H1 (cell line): ENCODE measurements around the gene FMNL1. TPM values are rescaled to one million over a fixed set of nuclear protein-coding genes. Genes with fewer than 3 reads are reported as not detected.

Experiments
- CTCF ChIA-PET: fragments of 300-600 bp; sonication (Branson Sonifier 250); formaldehyde crosslinking; loops from one replicate; lab custom pipeline; 2021; ENCODE audit not compliant: partially characterized antibody; lab: Charles Lee
- POLR2A ChIA-PET: fragments of 300-600 bp; sonication (Branson Sonifier 250); formaldehyde crosslinking; loops from one replicate; lab custom pipeline; 2021; ENCODE audit warnings: inconsistent platforms; ENCODE audit not compliant: partially characterized antibody; lab: Charles Lee
- DNase-seq, 2 experiments: peaks; one replicate each; pipeline versions ENCODE4 v3.0.0 to v3.0.0-alpha.2; 2010 to 2022; ENCODE audit warnings: low spot score in 2 of 2, low read depth in 1 of 2, mixed read lengths in 1 of 2
- FAIRE-seq: peaks from 2 replicates; lab custom pipeline; 2011; peaks lifted over from hg19 to GRCh38; lab: Jason Lieb, UNC
- H2AFZ ChIP-seq: 2 replicates; pipeline ENCODE4 v1.8.1; 2012; ENCODE audit warnings: low read length, inconsistent platforms
- H2AK5ac ChIP-seq: 2 replicates; pipeline ENCODE4 v1.6.1; 2013; ENCODE audit warnings: low read depth, low read length
- H2BK120ac ChIP-seq: replicated peaks from 2 replicates; pipeline ENCODE3; 2013; ENCODE audit warnings: low read depth, low read length, inconsistent platforms
- H2BK12ac ChIP-seq: 2 replicates; pipeline ENCODE4 v1.6.1; 2013; ENCODE audit warnings: low read depth, low read length
- H2BK15ac ChIP-seq: 2 replicates; pipeline ENCODE4 v1.6.1; 2013; ENCODE audit warnings: low read length
- H2BK20ac ChIP-seq: 2 replicates; pipeline ENCODE4 v1.6.1; 2013; ENCODE audit warnings: low read length
- H2BK5ac ChIP-seq: 2 replicates; pipeline ENCODE4 v1.6.1; 2013; ENCODE audit warnings: low read depth, low read length
- H3K14ac ChIP-seq: 2 replicates; pipeline ENCODE4 v1.6.1; 2013; ENCODE audit warnings: inconsistent platforms; ENCODE audit not compliant: insufficient read length
- H3K18ac ChIP-seq: 2 replicates; pipeline ENCODE4 v1.6.1; 2013; ENCODE audit warnings: low read length; ENCODE audit errors: extremely low read depth
- H3K23ac ChIP-seq: 2 replicates; pipeline ENCODE4 v1.6.1; 2013; ENCODE audit warnings: inconsistent platforms; ENCODE audit not compliant: insufficient read length
- H3K23me2 ChIP-seq: 2 replicates; pipeline ENCODE4 v1.6.1; 2013; ENCODE audit warnings: low read depth, low read length
- H3K27ac ChIP-seq: 2 replicates; pipeline ENCODE4 v1.6.1; 2011; ENCODE audit warnings: low read depth, low read length, inconsistent platforms
- H3K27me3 ChIP-seq, 4 experiments: replicated peaks in 1 of 4; 1 replicate in 1 of 4; 2 replicates in 3 of 4; pipeline versions ENCODE4 v1.6.1 to v1.8.1; 2011 to 2013; ENCODE audit warnings: low read length in 3 of 4, mild to moderate bottlenecking in 3 of 4, inconsistent platforms in 2 of 4, mixed read lengths in 2 of 4, moderate library complexity in 1 of 4; ENCODE audit not compliant: control insufficient read depth in 3 of 4, insufficient read depth in 3 of 4; ENCODE audit errors: extremely low read depth in 1 of 4
- H3K36me3 ChIP-seq, 4 experiments: 2 replicates each; pipeline versions ENCODE4 v1.6.1 to v1.8.1; 2011 to 2013; ENCODE audit warnings: mild to moderate bottlenecking in 4 of 4, low read length in 3 of 4, moderate library complexity in 2 of 4, control low read depth in 1 of 4, inconsistent platforms in 1 of 4; ENCODE audit not compliant: insufficient read depth in 4 of 4, control insufficient read depth in 2 of 4
- H3K4ac ChIP-seq: replicated peaks from 2 replicates; pipeline ENCODE3; 2013; ENCODE audit warnings: low read length, low read depth, mixed read lengths, inconsistent platforms; ENCODE audit not compliant: insufficient read length
- H3K4me1 ChIP-seq, 4 experiments: replicated peaks in 1 of 4; 1 replicate in 1 of 4; 2 replicates in 3 of 4; pipeline versions ENCODE4 v1.6.1 to v1.8.1; 2011 to 2013; ENCODE audit warnings: low read length in 3 of 4, inconsistent platforms in 2 of 4, mixed read lengths in 1 of 4; ENCODE audit not compliant: insufficient read depth in 4 of 4, control insufficient read depth in 3 of 4
- H3K4me2 ChIP-seq, 2 experiments: 2 replicates each; pipeline versions ENCODE4 v1.6.1 to v1.8.1; 2011 to 2013; ENCODE audit warnings: low read depth in 2 of 2, low read length in 2 of 2, control low read depth in 1 of 2, inconsistent platforms in 1 of 2, mild to moderate bottlenecking in 1 of 2; ENCODE audit not compliant: insufficient read depth in 1 of 2
- H3K4me3 ChIP-seq, 4 experiments: fragments of 200-600, 300-600 bp in 1 of 4; sonication (generic), shearing (Covaris generic), sonication (Bioruptor Twin) in 1 of 4; 2 replicates each; pipeline versions ENCODE4 v1.5.1 to v1.8.1; 2011 to 2016; ENCODE audit warnings: low read length in 4 of 4, low read depth in 3 of 4, control low read depth in 2 of 4, inconsistent platforms in 2 of 4, mild to moderate bottlenecking in 2 of 4, mixed read lengths in 1 of 4, moderate library complexity in 1 of 4; ENCODE audit not compliant: insufficient read depth in 2 of 4; ENCODE audit errors: extremely low read depth in 1 of 4
- H3K56ac ChIP-seq: replicated peaks from 2 replicates; pipeline ENCODE3; 2013; ENCODE audit warnings: low read depth, mild to moderate bottlenecking, mixed read lengths, low read length, inconsistent platforms; ENCODE audit not compliant: insufficient read length
- H3K79me1 ChIP-seq: 2 replicates; pipeline ENCODE4 v1.6.1; 2013; ENCODE audit warnings: low read depth, low read length, control low read depth
- H3K79me2 ChIP-seq, 2 experiments: 2 replicates each; pipeline versions ENCODE4 v1.6.1 to v1.8.1; 2012 to 2013; ENCODE audit warnings: low read length in 2 of 2, mild to moderate bottlenecking in 2 of 2, inconsistent platforms in 1 of 2; ENCODE audit not compliant: insufficient read depth in 2 of 2, control insufficient read depth in 1 of 2
- H3K9ac ChIP-seq, 4 experiments: replicated peaks in 1 of 4; 1 replicate in 1 of 4; 2 replicates in 3 of 4; pipeline versions ENCODE4 v1.6.1 to v1.8.1; 2011 to 2013; ENCODE audit warnings: low read depth in 3 of 4, low read length in 3 of 4, control low read depth in 2 of 4, mild to moderate bottlenecking in 2 of 4, moderate library complexity in 2 of 4, inconsistent platforms in 1 of 4; ENCODE audit errors: extremely low read depth in 1 of 4
- H3K9me3 ChIP-seq, 2 experiments: 2 replicates each; pipeline versions ENCODE4 v1.6.1 to v1.8.1; 2012 to 2013; ENCODE audit warnings: mild to moderate bottlenecking in 2 of 2, moderate library complexity in 2 of 2, control low read depth in 1 of 2, inconsistent platforms in 1 of 2, low read depth in 1 of 2, low read length in 1 of 2, mixed read lengths in 1 of 2; ENCODE audit not compliant: insufficient read depth in 2 of 2
- H4K20me1 ChIP-seq, 2 experiments: replicated peaks in 1 of 2; 2 replicates each; pipeline versions ENCODE3 to v1.8.1; 2011 to 2013; ENCODE audit warnings: inconsistent platforms in 2 of 2, low read length in 2 of 2, mild to moderate bottlenecking in 1 of 2; ENCODE audit not compliant: insufficient read depth in 2 of 2, control insufficient read depth in 1 of 2
- H4K5ac ChIP-seq: 2 replicates; pipeline ENCODE4 v1.6.1; 2013; ENCODE audit warnings: low read length, low read depth, mixed read lengths, inconsistent platforms; ENCODE audit not compliant: insufficient read length
- H4K8ac ChIP-seq: 2 replicates; pipeline ENCODE4 v1.8.0; 2013; ENCODE audit warnings: mild to moderate bottlenecking, moderate library complexity, low read length, inconsistent platforms; ENCODE audit not compliant: insufficient read depth; ENCODE audit errors: extremely low read depth
- H4K91ac ChIP-seq: replicated peaks from 2 replicates; pipeline ENCODE3; 2013; ENCODE audit warnings: low read length, mixed read lengths, inconsistent platforms; ENCODE audit not compliant: insufficient read length
- WGBS, 2 experiments: shearing (Covaris generic) in 1 of 2; methylation state at CpG; one replicate each; pipeline versions ENCODE4 v1.1.6 to v1.1.7; 2013 to 2015; ENCODE audit warnings: low lambda C conversion rate in 2 of 2, mixed read lengths in 2 of 2, inconsistent platforms in 1 of 2, low coverage in 1 of 2, missing lambda C conversion rate in 1 of 2; ENCODE audit not compliant: insufficient replicate concordance in 2 of 2, insufficient coverage in 1 of 2, insufficient read length in 1 of 2; ENCODE audit errors: extremely low coverage in 1 of 2, missing lambda C conversion rate in 1 of 2; 5-methylcytosine and 5-hydroxymethylcytosine counted together
- polyA plus RNA-seq, 7 experiments: library from polyadenylated mRNA; depleted of rRNA in 3 of 7; stranded (reverse) in 5 of 7; unstranded in 2 of 7; fragments of >200 nt in 5 of 7; fragments of 200-250 nt in 2 of 7; gene quantifications; 1 replicate in 5 of 7; 2 replicates in 1 of 7; 4 replicates in 1 of 7; pipeline versions ENCODE4 v1.2.1 to v1.2.3, GENCODE V29; 2011 to 2013; ENCODE audit warnings: missing spikeins in 2 of 7, mixed read lengths in 2 of 7
- total RNA-seq: library from RNA; stranded (reverse); fragmentation: NEBNext Ultra II Directional; extraction: Animal tissue kit (Norgen Biotek cat#: 25700); gene quantifications from 2 replicates; pipeline ENCODE4 v1.2.1, GENCODE V29; 2021

The FMNL1 gene
- total and polyA plus RNA-seq, 2 of the 8 experiments (the other 6 are each of a cell fraction or from before 2014, with no cell fraction given) = 2.5 to 8.6 TPM

- no peak overlapping the region for H2BK5ac ChIP-seq
- no peak overlapping the region for H3K27ac ChIP-seq
- FAIRE-seq (no peak), DNase-seq (no peak)
- H3K79me1 ChIP-seq = no peaks in the 10 kb centered on the region; the same call in 1 of the 2 replicates
- H3K4me3 ChIP-seq = 0 out of 8 replicates have a peak overlapping the region, but pooled peaks of 1 of the 4 experiments have one; percentile 34
- H2AK5ac ChIP-seq = no peak overlapping the region
- peaks cover 0 to 5% (median 2%) of the 10 kb centered on the region in 4 experiments; a peak in 3 of 7 replicates for H3K27me3 ChIP-seq
- H3K18ac ChIP-seq = 0 out of 2 replicates have a peak overlapping the region, but pooled peaks have one; percentile 53
- 0 out of 2 replicates have a peak overlapping the region, but pooled peaks have one; percentile 93 for H2BK20ac ChIP-seq
- H2BK120ac ChIP-seq = no peak overlapping the region
- H3K23ac ChIP-seq = no peak overlapping the region
- peak overlapping the region; percentile 68; the same call in 1 of the 2 replicates for H2BK12ac ChIP-seq
- H4K8ac ChIP-seq = peak overlapping the region; percentile 23; the same call in 1 of the 2 replicates
- no peaks in the 10 kb centered on the region for H3K36me3 ChIP-seq
- no peak overlapping the region for H3K14ac ChIP-seq
- no peak overlapping the region for H3K4ac ChIP-seq
- no peak overlapping the region for H2AFZ ChIP-seq
- H2BK15ac ChIP-seq = no peak overlapping the region
- H3K23me2 ChIP-seq = peaks cover 4% of the 10 kb centered on the region
- H3K4me2 ChIP-seq = no peak overlapping the region; a peak in 1 of 4 replicates
- 80% methylated on average over 16 of the region's 16 CpGs; no CpG with 5 or more reads in 1 of the 2 experiments for WGBS, 2 experiments
- H3K56ac ChIP-seq = no peak overlapping the region
- H4K5ac ChIP-seq = no peak overlapping the region
- POLR2A ChIA-PET = interaction anchor here (0.8 to 6.2 kb wide), 8 partner anchors 8 to 108 kb away, joined by 3 to 43 read pairs (median 6); partner anchors contain the start of genes FMNL1, HEXIM1 and HEXIM2
- no peak overlapping the region for H3K9ac ChIP-seq
- no peaks in the 10 kb centered on the region for H4K20me1 ChIP-seq
- peaks cover 0 to 17% (median 5%) of the 10 kb centered on the region in 4 experiments; a peak in 6 of 7 replicates for H3K4me1 ChIP-seq
- H3K79me2 ChIP-seq = no peaks in the 10 kb centered on the region
- peak overlapping the region; percentile 35 for H4K91ac ChIP-seq
- no peaks in the 10 kb centered on the region for H3K9me3 ChIP-seq
- CTCF ChIA-PET = interaction anchor here (1.3 to 21.3 kb wide), 9 partner anchors 9 to 132 kb away, joined by 3 to 362 read pairs (median 14); partner anchors contain the start of gene FMNL1
Observed at GRCh38 chr17:45257115-45257514, 35.4 kb downstream of the FMNL1 start.
